MG63 (cell line): Measurements from ENCODE around the gene DHX35. TPM values are rescaled to one million over a fixed set of nuclear protein-coding genes. Genes with fewer than 3 reads are reported as not detected.

ENCODE experiments used
- DNase-seq: peaks from one replicate; pipeline ENCODE4 v3.0.0-alpha.2; 2020
- H3K27me3 ChIP-seq: fragments of 250-450 bp; sonication (Bioruptor Pico); 2 replicates; pipeline ENCODE4 v1.5.1; 2020; ENCODE audit warnings: mild to moderate bottlenecking, moderate library complexity
- H3K36me3 ChIP-seq: fragments of 250-450 bp; sonication (Bioruptor Pico); 2 replicates; pipeline ENCODE4 v1.5.1; 2020; ENCODE audit warnings: mild to moderate bottlenecking, moderate library complexity
- H3K4me3 ChIP-seq: fragments of 250-450 bp; sonication (Bioruptor Pico); 2 replicates; pipeline ENCODE4 v1.5.1; 2020; ENCODE audit warnings: mild to moderate bottlenecking, moderate library complexity
- H3K9me3 ChIP-seq: fragments of 250-450 bp; sonication (Bioruptor Pico); 2 replicates; pipeline ENCODE4 v1.5.1; 2020; ENCODE audit warnings: mild to moderate bottlenecking, moderate library complexity
- total RNA-seq: library from RNA; depleted of rRNA; stranded (reverse); fragments of >200 nt; shearing (Covaris generic); gene quantifications from 2 replicates; pipeline ENCODE4 v1.2.3, GENCODE V29; 2014; ENCODE audit warnings: low replicate concordance

Gene DHX35
- total RNA-seq, 1 experiment from 2014 or later, result 18.9 TPM

DNA sequence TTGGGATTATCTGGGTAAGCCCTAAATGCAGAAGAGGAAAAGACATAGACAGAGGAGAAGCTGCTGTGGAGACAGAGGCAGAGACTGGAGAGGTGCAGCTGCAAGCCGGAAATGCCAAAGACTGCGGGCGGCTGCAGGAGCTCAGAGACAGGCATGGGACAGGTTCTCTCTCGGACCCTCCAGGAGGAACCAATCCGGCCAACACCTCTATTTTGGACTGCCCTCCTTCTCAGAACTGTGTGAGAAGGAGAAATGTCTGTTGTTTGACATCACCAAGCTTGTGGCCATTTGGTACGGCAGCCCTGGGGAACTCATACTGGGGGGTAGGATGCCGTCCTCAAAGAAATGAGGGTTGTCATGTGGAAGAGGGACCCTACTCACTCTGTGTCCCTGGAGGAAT is 95.0 kb downstream of the DHX35 start:
- no peak overlapping the region for H3K4me3 ChIP-seq
- no peak for DNase-seq
- H3K9me3 ChIP-seq, result no peaks in the 10 kb centered on the region
- no peaks in the 10 kb centered on the region for H3K27me3 ChIP-seq
- no peaks in the 10 kb centered on the region for H3K36me3 ChIP-seq

DNA sequence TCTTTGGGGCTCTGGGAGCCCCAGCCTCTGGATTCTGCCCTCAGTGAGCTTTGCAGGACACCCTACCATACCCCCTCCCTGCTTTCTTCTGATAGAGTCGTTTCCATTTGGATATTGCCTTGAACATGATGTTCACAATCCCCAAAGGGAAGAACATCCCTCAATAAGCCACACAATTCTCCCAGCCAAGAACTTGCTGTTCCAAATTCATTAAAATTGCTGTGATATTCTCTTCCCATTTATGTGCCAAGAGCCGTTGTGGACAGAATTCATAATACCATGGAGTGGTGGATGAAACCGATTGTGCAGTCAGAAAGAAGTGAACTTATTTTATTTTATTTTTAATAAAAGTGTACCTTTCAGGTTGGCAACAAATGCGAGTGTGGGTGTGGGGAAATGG is 95.8 kb downstream of the DHX35 start:
- no peaks in the 10 kb centered on the region for H3K27me3 ChIP-seq
- no peak overlapping the region for H3K4me3 ChIP-seq
- H3K36me3 ChIP-seq, result no peaks in the 10 kb centered on the region
- H3K9me3 ChIP-seq, result no peaks in the 10 kb centered on the region
- DNase-seq, result no peak

- no peak for DNase-seq
- Histone ChIP-seq H3K4me3 (no peak overlapping the region), H3K27me3 (no peaks in the 10 kb centered on the region), H3K36me3 (no peaks in the 10 kb centered on the region), H3K9me3 (no peaks in the 10 kb centered on the region)
These were observed 96.9 kb downstream of the DHX35 start for GRCh38 chr20:39059036-39059435.

- Histone ChIP-seq H3K4me3 (no peak overlapping the region), H3K36me3 (no peaks in the 10 kb centered on the region), H3K27me3 (no peaks in the 10 kb centered on the region), H3K9me3 (peaks cover 8% of the 10 kb centered on the region; the same call in 1 of the 2 replicates)
- DNase-seq, result no peak
These were observed 104.5 kb downstream of the DHX35 start for GRCh38 chr20:39066471-39067242.

GRCh38 chr20:39067526-39068216 is 105.5 kb downstream of the DHX35 start:
- H3K36me3 ChIP-seq, result no peaks in the 10 kb centered on the region
- H3K9me3 ChIP-seq, result peaks cover 8% of the 10 kb centered on the region; the same call in 1 of the 2 replicates
- peak; percentile 34 for DNase-seq
- no peaks in the 10 kb centered on the region for H3K27me3 ChIP-seq
- no peak overlapping the region for H3K4me3 ChIP-seq

DNA sequence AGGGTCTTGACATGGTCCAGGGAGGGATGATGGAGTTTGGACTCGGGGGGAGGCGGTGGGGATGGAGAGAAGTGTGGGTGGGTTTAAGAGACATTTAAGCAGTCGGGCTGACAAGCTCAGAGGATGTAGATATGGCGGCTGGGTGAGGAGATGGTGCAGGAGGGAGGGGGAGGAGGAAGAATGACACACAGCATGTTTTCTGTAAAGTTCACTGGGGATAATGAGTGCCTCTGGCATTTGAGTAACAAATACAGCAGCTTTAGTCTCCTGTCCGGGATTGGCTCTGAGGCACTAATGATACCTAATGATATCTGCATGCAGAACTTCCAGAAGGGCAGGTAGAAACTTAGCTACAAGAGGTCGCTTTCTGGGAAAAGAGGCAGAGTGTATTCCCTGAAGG is 107.8 kb downstream of the DHX35 start:
- H3K27me3 ChIP-seq, result no peaks in the 10 kb centered on the region
- no peak for DNase-seq
- no peak overlapping the region for H3K4me3 ChIP-seq
- no peaks in the 10 kb centered on the region for H3K36me3 ChIP-seq
- peaks cover 8% of the 10 kb centered on the region; the same call in 1 of the 2 replicates for H3K9me3 ChIP-seq

DNA sequence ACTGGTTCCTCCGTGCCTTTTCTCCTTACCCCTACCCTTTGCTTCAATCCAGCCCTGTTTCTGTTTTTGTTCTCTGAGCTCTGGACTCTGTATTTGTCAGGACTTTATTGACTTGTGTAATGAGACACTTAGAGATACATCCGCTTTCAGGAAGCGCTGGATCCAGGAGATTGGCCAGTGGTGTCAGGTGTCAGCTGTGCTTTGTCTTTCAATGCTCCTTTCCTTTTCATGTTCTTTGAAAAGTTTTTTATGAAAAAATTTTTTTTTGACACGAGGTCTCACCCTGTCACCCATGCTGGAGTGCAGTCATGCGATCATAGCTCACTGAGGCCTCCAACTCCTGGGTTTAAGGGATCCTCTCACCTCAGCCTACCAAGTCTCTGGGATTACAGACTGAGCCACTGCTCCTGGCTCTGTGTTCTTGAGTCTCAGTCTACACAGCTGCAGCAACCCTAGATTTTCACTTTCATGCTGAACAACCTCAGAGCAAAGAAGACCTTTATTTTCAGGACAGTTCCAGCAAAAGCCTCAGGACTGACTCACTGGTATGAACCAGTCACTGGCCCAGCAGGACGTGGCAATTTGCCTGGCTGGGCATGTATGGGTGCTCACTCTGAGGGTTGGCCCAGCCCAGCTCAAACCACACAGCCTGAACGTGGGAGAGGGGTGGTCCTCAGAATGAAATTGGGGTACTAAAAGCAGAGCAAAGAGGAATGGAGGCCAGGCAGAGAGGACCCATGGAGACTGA is 108.5 kb downstream of the DHX35 start:
- H3K36me3 ChIP-seq, result no peaks in the 10 kb centered on the region
- H3K4me3 ChIP-seq, result no peak overlapping the region
- DNase-seq, result peak; percentile 95
- H3K9me3 ChIP-seq, result peaks cover 8% of the 10 kb centered on the region; the same call in 1 of the 2 replicates
- no peaks in the 10 kb centered on the region for H3K27me3 ChIP-seq

- DNase-seq, result no peak
- peaks cover 1% of the 10 kb centered on the region; the same call in 1 of the 2 replicates for H3K27me3 ChIP-seq
- H3K36me3 ChIP-seq, result no peaks in the 10 kb centered on the region
- H3K4me3 ChIP-seq, result no peak overlapping the region
- peaks cover 8% of the 10 kb centered on the region; the same call in 1 of the 2 replicates for H3K9me3 ChIP-seq
These were observed 110.0 kb downstream of the DHX35 start for GRCh38 chr20:39072132-39072531.

DNA sequence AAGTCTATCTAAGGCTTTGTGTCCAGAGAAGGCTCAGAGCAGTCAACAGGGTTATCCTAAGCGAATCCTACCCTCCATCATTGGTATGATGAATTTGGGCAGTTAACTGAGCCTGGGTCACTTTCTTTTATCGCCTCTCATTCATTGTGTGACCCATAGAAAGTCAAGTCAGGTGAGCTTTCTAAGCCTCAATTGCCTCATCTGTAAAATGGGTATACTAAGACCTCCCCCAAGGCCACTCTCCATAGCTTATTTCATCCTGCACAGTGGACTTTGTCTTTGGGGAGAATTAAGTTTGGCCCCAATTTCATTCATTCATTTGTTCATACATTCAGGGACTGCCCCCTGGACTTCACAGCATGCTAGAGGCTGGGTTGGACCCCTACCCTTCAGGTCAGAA is 110.5 kb downstream of the DHX35 start:
- Histone ChIP-seq H3K27me3 (peaks cover 3% of the 10 kb centered on the region; the same call in 1 of the 2 replicates), H3K36me3 (no peaks in the 10 kb centered on the region), H3K4me3 (no peak overlapping the region), H3K9me3 (peaks cover 8% of the 10 kb centered on the region; the same call in 1 of the 2 replicates)
- no peak for DNase-seq

DNA sequence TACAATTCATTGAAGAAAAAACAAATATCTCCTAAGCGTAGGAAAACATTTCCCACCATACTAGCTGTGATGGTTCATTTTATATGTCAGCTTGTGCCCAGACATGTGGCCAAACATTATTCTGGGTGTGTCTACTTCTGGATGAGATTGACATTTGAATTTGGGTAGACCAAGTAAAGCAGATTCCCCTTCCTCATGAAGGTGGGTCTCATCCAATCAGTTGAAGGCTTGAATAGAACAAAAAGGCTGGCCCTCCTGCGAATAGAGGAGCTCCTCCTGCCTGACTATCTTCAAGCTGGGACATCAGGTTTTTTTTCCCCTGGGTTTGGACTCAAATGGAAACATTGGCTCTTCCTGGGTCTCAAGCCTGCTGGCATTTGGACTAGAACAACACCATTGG is 113.6 kb downstream of the DHX35 start:
- DNase-seq, result no peak
- H3K4me3 ChIP-seq, result no peak overlapping the region
- no peaks in the 10 kb centered on the region for H3K9me3 ChIP-seq
- no peaks in the 10 kb centered on the region for H3K36me3 ChIP-seq
- H3K27me3 ChIP-seq, result peaks cover 3% of the 10 kb centered on the region; the same call in 1 of the 2 replicates

- no peak for DNase-seq
- H3K9me3 ChIP-seq, result no peaks in the 10 kb centered on the region
- H3K36me3 ChIP-seq, result no peaks in the 10 kb centered on the region
- peaks cover 11% of the 10 kb centered on the region for H3K27me3 ChIP-seq
- no peak overlapping the region for H3K4me3 ChIP-seq
These were observed 114.8 kb downstream of the DHX35 start for GRCh38 chr20:39076958-39077357.

DNA sequence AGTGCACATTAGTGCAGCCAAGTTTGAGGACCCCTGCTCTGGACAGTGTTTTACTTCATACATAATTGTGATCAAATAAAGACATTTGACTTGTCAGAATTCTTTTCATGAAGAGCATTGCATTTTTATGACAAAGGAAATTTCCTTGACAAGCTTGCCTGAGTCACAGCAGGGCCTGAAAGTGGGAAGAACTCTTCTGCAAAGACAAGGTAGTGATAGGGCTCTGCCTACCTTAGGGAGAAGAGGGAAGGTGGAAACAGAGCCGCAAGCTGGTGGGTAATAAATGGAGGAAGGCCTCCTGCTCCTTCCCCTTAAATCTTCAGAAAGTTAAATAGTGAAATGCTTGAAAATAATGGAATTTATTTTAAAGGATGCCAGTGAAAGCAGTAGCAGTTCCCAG is 118.2 kb downstream of the DHX35 start:
- no peaks in the 10 kb centered on the region for H3K36me3 ChIP-seq
- H3K27me3 ChIP-seq, result peaks cover 13% of the 10 kb centered on the region
- no peak for DNase-seq
- no peaks in the 10 kb centered on the region for H3K9me3 ChIP-seq
- H3K4me3 ChIP-seq, result no peak overlapping the region

- Histone ChIP-seq H3K9me3 (no peaks in the 10 kb centered on the region), H3K36me3 (no peaks in the 10 kb centered on the region)
These were observed 119.1 kb downstream of the DHX35 start for GRCh38 chr20:39081255-39081654.

GRCh38 chr20:39082622-39083398 is 120.7 kb downstream of the DHX35 start:
- Histone ChIP-seq H3K27me3 (peaks cover 11% of the 10 kb centered on the region), H3K4me3 (no peak overlapping the region), H3K36me3 (no peaks in the 10 kb centered on the region), H3K9me3 (no peaks in the 10 kb centered on the region)
- DNase-seq, result no peak

More at GRCh38 chr20:39081255-39081654, 119.1 kb downstream of the DHX35 start:
- H3K27me3 ChIP-seq, result peaks cover 13% of the 10 kb centered on the region
- H3K4me3 ChIP-seq, result no peak overlapping the region
- peak; percentile 67 for DNase-seq

DNA sequence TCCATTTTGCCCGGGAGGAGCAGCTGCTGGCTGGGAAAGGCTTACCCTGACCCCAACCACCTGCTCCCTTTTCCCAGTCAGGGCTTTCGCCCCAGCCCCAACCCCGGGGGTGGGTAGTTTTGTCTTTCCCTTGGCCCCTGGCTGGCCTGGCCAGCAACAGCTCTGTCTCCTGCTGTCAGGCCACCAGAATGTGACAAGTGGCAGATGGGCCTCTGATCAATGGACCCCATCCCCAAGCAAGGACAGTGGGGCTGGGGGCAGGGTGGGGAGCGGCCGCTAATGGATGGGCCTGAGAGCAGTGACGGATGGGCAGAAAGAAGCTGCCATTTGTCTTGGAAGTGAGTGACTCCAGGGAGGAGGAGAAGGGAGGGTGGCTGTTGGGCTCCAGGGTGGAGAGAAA is 121.6 kb downstream of the DHX35 start:
- Histone ChIP-seq H3K36me3 (no peaks in the 10 kb centered on the region), H3K9me3 (no peaks in the 10 kb centered on the region), H3K27me3 (peaks cover 11% of the 10 kb centered on the region), H3K4me3 (no peak overlapping the region)
- no peak for DNase-seq

- H3K36me3 ChIP-seq, result no peaks in the 10 kb centered on the region
- no peak for DNase-seq
- no peaks in the 10 kb centered on the region for H3K27me3 ChIP-seq
- no peak overlapping the region for H3K4me3 ChIP-seq
- H3K9me3 ChIP-seq, result no peaks in the 10 kb centered on the region
These were observed 126.9 kb downstream of the DHX35 start for GRCh38 chr20:39089029-39089428.
